Central memory CD4-positive, alpha-beta T cell (primary cell): ENCODE results near the gene CARS1.
"Not testable (repeated sequence)": the region's sequence is repeated elsewhere in the genome, so short reads cannot be mapped to it uniquely, and the experiment has no call there.

Experiments used
- DNase-seq: peaks from one replicate; pipeline ENCODE4 v3.0.0; 2022

Gene CARS1

DNA sequence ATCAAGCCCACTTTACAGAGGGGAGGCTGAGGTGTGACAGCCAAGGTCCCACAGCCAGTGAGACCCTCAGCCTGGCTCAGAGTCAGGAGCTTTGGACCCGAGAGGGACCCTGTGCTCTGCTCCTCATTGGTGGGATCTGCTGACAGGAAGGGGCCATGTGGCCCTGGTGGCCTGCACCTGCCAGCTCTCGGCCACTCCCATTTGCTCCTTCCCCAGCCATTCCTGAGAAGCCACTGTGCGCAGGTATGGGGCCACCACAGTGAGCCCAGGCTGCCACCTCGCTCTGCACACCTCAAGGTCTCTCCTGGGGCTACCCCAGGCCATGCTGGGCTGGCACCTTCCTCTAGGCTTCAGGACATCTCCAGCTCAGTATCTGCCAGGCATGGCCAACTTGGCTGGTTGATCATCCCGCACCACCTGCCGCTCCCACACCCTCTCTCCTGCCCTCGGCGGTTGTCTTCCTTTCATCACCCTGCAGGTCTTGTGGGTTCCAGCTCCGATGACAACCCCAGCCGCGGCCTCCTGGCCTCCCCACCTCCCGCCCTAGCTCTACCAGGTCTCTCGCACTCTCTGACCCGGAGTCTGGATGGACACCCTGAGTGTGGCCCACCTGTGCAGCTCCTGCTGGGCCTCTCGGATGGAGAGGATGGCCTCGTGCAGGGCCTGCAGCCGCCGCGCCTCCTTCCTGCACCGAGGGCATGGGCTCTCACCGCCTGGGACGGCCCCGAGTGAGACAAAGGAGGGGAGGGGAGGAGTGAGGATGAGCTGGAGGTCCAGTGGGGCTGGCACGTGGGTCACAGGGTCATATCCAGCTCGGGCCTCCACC lies 32.2 kb upstream of the CARS1 start:
- no peak for DNase-seq

- DNase-seq = no peak
Measured at GRCh38 chr11:3088806-3089205, 31.6 kb upstream of the CARS1 start.

GRCh38 chr11:3087821-3088800 lies 30.9 kb upstream of the CARS1 start:
- DNase-seq = no peak

DNA sequence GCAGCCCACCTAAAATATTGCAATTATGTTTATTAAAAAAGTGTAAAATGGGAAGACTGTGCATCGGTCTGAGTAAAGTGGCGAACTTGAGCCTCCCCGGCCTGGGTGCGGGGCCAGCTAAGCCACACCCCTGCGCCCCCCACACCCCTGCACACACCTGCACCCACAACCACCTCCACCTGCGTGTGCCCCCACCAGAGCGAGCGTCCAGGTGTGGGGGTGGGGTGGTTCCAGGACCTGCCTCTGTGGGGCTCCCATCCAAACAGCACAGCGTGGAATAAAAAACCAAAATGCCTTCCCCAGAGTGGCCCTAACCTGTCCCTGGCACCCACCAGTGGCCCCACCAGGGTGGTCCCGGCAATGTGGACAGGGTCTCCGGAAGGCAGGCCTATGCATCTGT lies 30.1 kb upstream of the CARS1 start:
- no peak for DNase-seq

- DNase-seq = no peak
Measured at GRCh38 chr11:3086671-3087150, 29.5 kb upstream of the CARS1 start.

GRCh38 chr11:3086114-3086513 lies 28.9 kb upstream of the CARS1 start:
- DNase-seq = no peak

DNA sequence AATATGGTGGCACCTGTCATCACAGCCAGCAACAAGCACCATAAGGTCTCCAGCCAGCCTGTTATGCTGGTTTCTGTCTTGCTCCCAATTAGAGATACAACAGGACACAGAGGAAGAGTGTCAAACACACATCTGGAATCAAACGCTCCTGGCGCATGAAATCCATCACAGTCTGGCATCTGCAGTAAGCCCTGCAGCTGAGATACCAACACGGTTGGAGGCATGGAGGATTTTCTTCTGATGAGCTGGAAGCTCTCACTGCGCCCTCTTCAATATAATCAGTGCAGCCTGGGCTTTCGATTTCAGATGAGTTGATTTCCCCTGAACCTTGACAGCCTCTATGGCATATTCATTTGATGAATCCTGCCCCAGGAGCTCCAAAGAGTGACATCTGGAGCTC lies 27.8 kb upstream of the CARS1 start:
- DNase-seq = no peak

- DNase-seq = no peak
Measured at GRCh38 chr11:3083321-3083720, 26.1 kb upstream of the CARS1 start.

- no peak for DNase-seq
Measured at GRCh38 chr11:3081386-3081751, 24.1 kb upstream of the CARS1 start.

- DNase-seq = no peak
Measured at GRCh38 chr11:3080733-3081385, 23.6 kb upstream of the CARS1 start.

GRCh38 chr11:3080104-3080503 lies 22.9 kb upstream of the CARS1 start:
- no peak for DNase-seq

- no peak for DNase-seq
Measured at GRCh38 chr11:3077846-3078440, 20.7 kb upstream of the CARS1 start.

GRCh38 chr11:3077189-3077836 lies 20.1 kb upstream of the CARS1 start:
- no peak for DNase-seq

- no peak for DNase-seq
Measured at GRCh38 chr11:3074912-3075589, 17.8 kb upstream of the CARS1 start.

DNA sequence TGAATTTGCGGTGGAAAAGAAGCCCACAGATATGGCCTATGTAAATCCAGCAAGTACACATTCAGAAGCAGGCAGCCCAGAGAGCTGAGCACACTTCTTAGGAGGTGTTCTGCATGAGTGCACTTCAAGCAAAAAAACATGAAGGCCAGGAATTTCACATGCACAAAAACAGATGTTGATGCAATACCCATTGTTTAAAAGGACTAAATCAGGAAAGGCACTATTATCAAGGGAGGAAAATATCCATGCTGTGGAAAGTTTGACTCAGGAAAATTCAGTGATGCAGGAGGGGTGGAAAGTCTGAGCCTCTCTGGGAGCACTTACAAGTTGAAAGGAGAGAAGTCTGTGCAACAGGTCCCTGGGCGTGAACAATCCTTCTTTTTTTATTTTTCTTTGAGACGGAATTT lies 15.8 kb upstream of the CARS1 start:
- DNase-seq = no peak

DNA sequence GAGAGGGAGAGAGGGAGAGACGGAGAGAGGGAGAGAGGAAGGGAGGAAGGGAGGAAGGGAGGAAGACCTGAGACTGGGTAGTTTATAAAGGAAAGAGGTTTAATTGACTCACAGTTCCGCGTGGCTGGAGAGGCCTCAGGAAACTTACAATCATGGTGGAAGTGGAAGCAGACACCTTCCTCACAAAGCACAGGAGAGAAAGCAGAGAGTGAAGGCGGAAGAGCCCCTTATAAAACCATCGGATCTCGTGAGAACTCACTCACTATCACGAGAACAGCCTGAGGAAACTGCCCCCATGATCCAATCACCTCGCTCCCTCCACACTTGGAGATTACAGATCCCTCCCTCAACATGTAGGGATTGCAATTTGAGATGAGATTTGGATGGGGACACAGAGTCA lies 12.2 kb upstream of the CARS1 start:
- DNase-seq = no peak

- not testable (repeated sequence) for DNase-seq
Measured at GRCh38 chr11:3066308-3066707, 9.1 kb upstream of the CARS1 start.

DNA sequence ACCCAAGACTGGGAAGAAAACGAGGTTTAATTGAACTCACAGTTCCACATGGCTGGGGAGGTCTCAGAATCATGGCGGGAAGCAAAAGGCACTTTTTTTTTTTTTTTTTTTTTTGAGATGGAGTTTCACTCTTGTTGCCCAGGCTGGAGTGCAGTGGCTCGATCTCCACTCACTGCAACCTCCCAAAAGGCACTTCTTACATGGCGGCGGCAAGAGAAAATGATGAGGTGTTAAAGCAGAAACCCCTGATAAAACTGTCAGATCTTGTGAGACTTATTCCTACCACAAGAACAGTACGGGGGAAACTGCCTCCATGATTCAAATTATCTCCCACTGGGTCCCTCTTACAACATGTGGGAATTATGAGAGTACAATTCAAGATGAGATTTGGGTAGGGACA lies 7.5 kb upstream of the CARS1 start:
- not testable (repeated sequence) for DNase-seq

- DNase-seq = not testable (repeated sequence)
Measured at GRCh38 chr11:3063876-3064275, 6.7 kb upstream of the CARS1 start.

DNA sequence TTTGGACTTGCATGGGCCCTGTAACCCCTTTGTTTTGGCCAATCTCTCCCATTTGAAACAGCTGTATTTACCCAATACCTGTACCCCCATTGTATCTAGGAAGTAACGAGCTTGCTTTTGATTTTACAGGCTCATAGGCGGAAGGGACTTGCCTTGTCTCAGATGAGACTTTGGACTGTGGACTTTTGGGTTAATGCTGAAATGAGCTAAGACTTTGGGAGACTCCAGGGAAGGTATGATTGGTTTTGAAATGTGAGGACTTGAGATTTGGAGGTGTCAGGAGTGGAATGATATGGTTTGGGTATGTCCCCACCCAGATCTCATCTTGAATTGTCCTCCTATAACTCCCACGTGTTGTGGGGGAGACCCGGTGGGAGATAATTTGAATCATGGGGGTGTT lies 6.2 kb upstream of the CARS1 start:
- not testable (repeated sequence) for DNase-seq

- no peak for DNase-seq
Measured at GRCh38 chr11:3060436-3061025, 3.3 kb upstream of the CARS1 start.
